NCI-H2107 treated with DMSO at 0.1 percent for 48 hours (cell line): ENCODE measurements around the gene SMURF2.

Experiments used
- DNase-seq: peaks from one replicate; lab custom pipeline; 2025; ENCODE audit not compliant: unreplicated experiment; lab: John Stamatoyannopoulos, UW

Gene SMURF2

GRCh38 chr17:64544742-64545141 is 117.4 kb downstream of the SMURF2 start:
- no peak for DNase-seq

- DNase-seq, result no peak
These were observed 121.9 kb downstream of the SMURF2 start for GRCh38 chr17:64540118-64540776.

GRCh38 chr17:64538508-64539130 is 123.5 kb downstream of the SMURF2 start:
- no peak for DNase-seq

GRCh38 chr17:64537488-64537887 is 124.6 kb downstream of the SMURF2 start:
- no peak for DNase-seq

- DNase-seq, result no peak
These were observed 125.2 kb downstream of the SMURF2 start for GRCh38 chr17:64536913-64537312.

GRCh38 chr17:64535357-64535756 is 126.8 kb downstream of the SMURF2 start:
- no peak for DNase-seq

GRCh38 chr17:64534187-64534586 is 127.9 kb downstream of the SMURF2 start:
- DNase-seq, result no peak

GRCh38 chr17:64533784-64534183 is 128.3 kb downstream of the SMURF2 start:
- DNase-seq, result no peak

GRCh38 chr17:64532409-64532808 is 129.7 kb downstream of the SMURF2 start:
- DNase-seq, result no peak

- no peak for DNase-seq
These were observed 130.1 kb downstream of the SMURF2 start for GRCh38 chr17:64531955-64532371.

GRCh38 chr17:64529221-64529620 is 132.9 kb downstream of the SMURF2 start:
- no peak for DNase-seq

GRCh38 chr17:64527914-64528313 is 134.2 kb downstream of the SMURF2 start:
- DNase-seq, result no peak

- no peak for DNase-seq
These were observed 141.7 kb downstream of the SMURF2 start for GRCh38 chr17:64520359-64520758.

GRCh38 chr17:64519601-64520000 is 142.5 kb downstream of the SMURF2 start:
- DNase-seq, result no peak

GRCh38 chr17:64515829-64516228 is 146.3 kb downstream of the SMURF2 start:
- no peak for DNase-seq

- no peak for DNase-seq
These were observed 146.7 kb downstream of the SMURF2 start for GRCh38 chr17:64515419-64515818.

GRCh38 chr17:64509179-64509578 is 152.9 kb downstream of the SMURF2 start:
- DNase-seq, result no peak

- no peak for DNase-seq
These were observed 153.4 kb downstream of the SMURF2 start for GRCh38 chr17:64508683-64509082.

- DNase-seq, result peak; percentile 78
These were observed 154.7 kb downstream of the SMURF2 start for GRCh38 chr17:64507413-64507782.

- peak; percentile 80 for DNase-seq
These were observed 155.3 kb downstream of the SMURF2 start, which contains the start of gene CEP95 for GRCh38 chr17:64506576-64507412. CEP95 (plus strand) TSS chr17:64506977; CDS start chr17:64507098, 121 bp downstream.

GRCh38 chr17:64506201-64506575 is 155.9 kb downstream of the SMURF2 start, which contains the start of gene DDX5:
DDX5 (minus strand) TSS chr17:64506289; CDS start chr17:64506119, 170 bp downstream.
- peak; percentile 91 for DNase-seq
